ENCODE data around the gene ADGRD1. TPM values are rescaled to one million over a fixed set of nuclear protein-coding genes. Genes with fewer than 3 reads are reported as not detected.

Gene ADGRD1
- total RNA-seq, 3 donors from 2014 or later = 11.6 to 47.5 (median 18.7) TPM

DNA sequence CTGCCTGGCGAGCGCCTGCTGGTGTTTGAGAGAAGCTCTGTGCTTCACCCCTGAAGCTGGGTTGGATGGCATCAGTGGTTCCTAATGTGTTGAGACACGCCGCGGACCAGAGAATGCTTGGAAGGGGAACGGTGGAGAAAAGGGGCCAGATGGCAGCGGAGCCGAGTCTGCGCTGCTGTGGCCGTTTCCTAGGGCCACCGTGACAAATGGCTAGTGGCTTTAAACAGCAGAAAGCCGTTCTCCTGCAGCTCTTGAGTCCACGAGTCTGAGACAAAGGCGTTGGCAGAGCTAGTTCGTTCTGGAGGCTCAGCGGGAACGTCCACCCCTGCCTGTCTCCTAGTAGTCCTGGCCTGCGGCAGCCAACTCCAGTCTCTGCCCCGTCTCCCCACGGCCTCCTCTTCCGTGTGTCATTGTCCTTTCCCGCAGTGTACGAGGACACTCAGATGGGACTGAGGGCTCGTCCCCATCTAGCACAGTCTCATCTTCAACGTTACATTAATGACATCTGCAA, 103.6 kb downstream of the ADGRD1 start:
- intact Hi-C loops (cut with DNase I; ENCODE audit: low total_unique reads) = no loop called here
- Histone ChIP-seq H3K9me3 (no peaks in the 10 kb centered on the region), H3K36me3 (no peaks in the 10 kb centered on the region), H3K4me3 (no peak overlapping the region), H3K27ac (no peak overlapping the region), H3K27me3 (peaks cover 0 to 3% of the 10 kb centered on the region in 2 donors), H3K4me1 (no peaks in the 10 kb centered on the region)
- no peak for DNase-seq (ENCODE audit: low spot score in 2 of 2)
- TF ChIP-seq POLR2AphosphoS5 (IDR thresholded peaks at IDR 0.05) (no peak), CTCF (IDR thresholded peaks at IDR 0.05) (no peak), POLR2A (IDR thresholded peaks at IDR 0.05) (no peak)

GRCh38 chr12:131057722-131058515, 104.2 kb downstream of the ADGRD1 start:
- no peak for DNase-seq (ENCODE audit: low spot score in 2 of 2)
- H3K27me3 ChIP-seq = peaks cover 0 to 3% of the 10 kb centered on the region in 2 donors
- no peaks in the 10 kb centered on the region for H3K9me3 ChIP-seq
- no peaks in the 10 kb centered on the region for H3K36me3 ChIP-seq
- H3K4me3 ChIP-seq = no peak overlapping the region
- TF ChIP-seq POLR2AphosphoS5 (IDR thresholded peaks at IDR 0.05) = no peak
- TF ChIP-seq CTCF (IDR thresholded peaks at IDR 0.05) = no peak
- TF ChIP-seq POLR2A (IDR thresholded peaks at IDR 0.05) = no peak
- H3K4me1 ChIP-seq = no peaks in the 10 kb centered on the region
- H3K27ac ChIP-seq = no peak overlapping the region
- intact Hi-C loops (cut with DNase I; ENCODE audit: low total_unique reads) = no loop called here

- no peaks in the 10 kb centered on the region for H3K36me3 ChIP-seq
- no peak overlapping the region for H3K4me3 ChIP-seq
- no peak overlapping the region for H3K27ac ChIP-seq
- no peaks in the 10 kb centered on the region for H3K4me1 ChIP-seq
- DNase-seq (ENCODE audit: low spot score in 2 of 2) = no peak
- no peak for TF ChIP-seq POLR2A (IDR thresholded peaks at IDR 0.05)
- no peak for TF ChIP-seq CTCF (IDR thresholded peaks at IDR 0.05)
- no peak for TF ChIP-seq POLR2AphosphoS5 (IDR thresholded peaks at IDR 0.05)
- peaks cover 0 to 3% of the 10 kb centered on the region in 2 donors for H3K27me3 ChIP-seq
- intact Hi-C loops (cut with DNase I; ENCODE audit: low total_unique reads) = no loop called here
- no peaks in the 10 kb centered on the region for H3K9me3 ChIP-seq
Observed at GRCh38 chr12:131058700-131059099, 105.0 kb downstream of the ADGRD1 start.

DNA sequence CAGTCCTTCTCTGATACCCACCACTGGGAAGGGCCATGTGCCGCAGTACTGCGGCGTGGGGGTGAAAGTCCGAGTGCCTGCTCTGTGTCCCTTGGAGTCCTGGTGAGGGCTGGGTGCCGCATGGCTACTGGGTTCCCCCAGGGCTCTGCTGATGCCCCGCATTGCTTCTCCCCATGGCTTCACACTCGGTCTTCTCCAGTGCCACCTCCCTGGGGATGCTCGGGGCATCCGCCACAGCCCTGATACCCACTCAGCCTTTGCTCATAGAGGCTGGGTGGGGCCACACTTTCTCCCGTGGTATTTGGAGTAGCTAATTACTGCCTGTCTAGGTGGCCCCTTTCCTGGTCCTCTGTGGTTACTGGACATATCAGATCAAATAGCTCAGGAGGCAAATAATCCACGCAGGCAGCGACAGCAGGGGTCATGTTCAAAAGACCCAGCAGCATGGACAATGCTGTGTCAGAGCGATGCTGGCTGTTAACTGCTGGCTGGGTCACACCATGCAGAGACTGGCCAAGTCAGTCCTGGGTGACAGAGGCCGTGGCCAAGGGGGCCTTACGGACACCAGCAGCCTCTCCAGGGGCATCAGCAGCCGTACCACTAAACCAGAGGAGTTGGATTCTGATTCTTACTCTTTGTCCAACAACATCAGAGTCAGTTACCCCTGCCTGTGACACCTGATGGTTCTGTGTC, 106.5 kb downstream of the ADGRD1 start:
- intact Hi-C loops (cut with DNase I; ENCODE audit: low total_unique reads) = no loop called here
- no peaks in the 10 kb centered on the region for H3K4me1 ChIP-seq
- TF ChIP-seq POLR2A (IDR thresholded peaks at IDR 0.05) = no peak
- no peak for TF ChIP-seq CTCF (IDR thresholded peaks at IDR 0.05)
- no peak for TF ChIP-seq POLR2AphosphoS5 (IDR thresholded peaks at IDR 0.05)
- no peaks in the 10 kb centered on the region for H3K36me3 ChIP-seq
- no peak overlapping the region for H3K4me3 ChIP-seq
- no peaks in the 10 kb centered on the region for H3K9me3 ChIP-seq
- no peak overlapping the region for H3K27ac ChIP-seq
- DNase-seq (ENCODE audit: low spot score in 2 of 2) = no peak
- peaks cover 0 to 3% of the 10 kb centered on the region in 2 donors for H3K27me3 ChIP-seq

Measured in breast epithelium (tissue), 4 donors.